ENCODE data around the gene HERC3.

Gene HERC3

GRCh38 chr4:88752076-88752463 lies 159.8 kb downstream of the HERC3 start:
- DNase-seq, result no peak

GRCh38 chr4:88752754-88753153 lies 160.5 kb downstream of the HERC3 start:
- no peak for DNase-seq

- no peak for DNase-seq
These were observed 161.6 kb downstream of the HERC3 start for GRCh38 chr4:88753658-88754571.

- no peak for DNase-seq
These were observed 162.5 kb downstream of the HERC3 start for GRCh38 chr4:88754796-88755195.

GRCh38 chr4:88755454-88755853 lies 163.2 kb downstream of the HERC3 start:
- no peak for DNase-seq

- DNase-seq, result no peak
These were observed 163.9 kb downstream of the HERC3 start for GRCh38 chr4:88756149-88756548.

- no peak for DNase-seq
These were observed 164.8 kb downstream of the HERC3 start for GRCh38 chr4:88757067-88757466.

GRCh38 chr4:88757776-88758175 lies 165.5 kb downstream of the HERC3 start:
- DNase-seq, result no peak

Data from hematopoietic multipotent progenitor cell treated with erythropoietin and hydrocortisone succinate and interleukin-3 and kit ligand, for 8 days (in vitro differentiated cells).